ENCODE measurements around the gene RNASE1.
"Not testable (repeated sequence)": the region's sequence is repeated elsewhere in the genome, so short reads cannot be mapped to it uniquely, and the experiment has no call there.

Gene RNASE1

GRCh38 chr14:20760950-20761349 lies 41.7 kb downstream of the RNASE1 start:
- no peak overlapping the region for H3K27ac Mint-ChIP-seq
- no peaks in the 10 kb centered on the region for H3K36me3 Mint-ChIP-seq
- no peak overlapping the region for H3K4me3 Mint-ChIP-seq
- ATAC-seq: peak; percentile 46
- DNase-seq (ENCODE audit: low spot score in 2 of 2): no peak
- H3K9me3 Mint-ChIP-seq: no peaks in the 10 kb centered on the region
- no peaks in the 10 kb centered on the region for H3K4me1 Mint-ChIP-seq

- not testable (repeated sequence) for H3K36me3 Mint-ChIP-seq; H3K4me3 Mint-ChIP-seq; DNase-seq (ENCODE audit: low spot score in 2 of 2); H3K27ac Mint-ChIP-seq; ATAC-seq; H3K4me1 Mint-ChIP-seq; H3K9me3 Mint-ChIP-seq
These were observed 43.2 kb downstream of the RNASE1 start for GRCh38 chr14:20759465-20759864.

- H3K27ac Mint-ChIP-seq: no peak overlapping the region
- H3K36me3 Mint-ChIP-seq: no peaks in the 10 kb centered on the region
- no peaks in the 10 kb centered on the region for H3K4me1 Mint-ChIP-seq
- DNase-seq (ENCODE audit: low spot score in 2 of 2) (peak in 1 of 2 donors; percentile 57), ATAC-seq (no peak)
- no peaks in the 10 kb centered on the region for H3K9me3 Mint-ChIP-seq
- no peak overlapping the region for H3K4me3 Mint-ChIP-seq
These were observed 44.7 kb downstream of the RNASE1 start for GRCh38 chr14:20757965-20758364.

GRCh38 chr14:20755037-20755436 lies 47.6 kb downstream of the RNASE1 start:
- DNase-seq (ENCODE audit: low spot score in 2 of 2) (no peak), ATAC-seq (no peak)
- Mint-ChIP-seq H3K9me3 (peaks cover 8% of the 10 kb centered on the region), H3K4me3 (no peak overlapping the region), H3K4me1 (peaks cover 6% of the 10 kb centered on the region), H3K27ac (peak overlapping the region; percentile 1), H3K36me3 (no peaks in the 10 kb centered on the region)

- H3K27ac Mint-ChIP-seq: no peak overlapping the region
- no peaks in the 10 kb centered on the region for H3K36me3 Mint-ChIP-seq
- peaks cover 8% of the 10 kb centered on the region for H3K4me1 Mint-ChIP-seq
- DNase-seq (ENCODE audit: low spot score in 2 of 2): no peak
- no peak overlapping the region for H3K4me3 Mint-ChIP-seq
- ATAC-seq: no peak
- peaks cover 8% of the 10 kb centered on the region for H3K9me3 Mint-ChIP-seq
These were observed 48.3 kb downstream of the RNASE1 start for GRCh38 chr14:20754308-20754707.

GRCh38 chr14:20751963-20752562 lies 50.6 kb downstream of the RNASE1 start:
- Mint-ChIP-seq H3K4me3 (no peak overlapping the region), H3K4me1 (peaks cover 8% of the 10 kb centered on the region), H3K27ac (no peak overlapping the region), H3K9me3 (peaks cover 8% of the 10 kb centered on the region), H3K36me3 (no peaks in the 10 kb centered on the region)
- ATAC-seq (no peak), DNase-seq (ENCODE audit: low spot score in 2 of 2) (no peak)

Measured in stimulated activated effector memory CD8-positive, alpha-beta T cell treated with anti-CD3 and anti-CD28 coated beads, Interleukin-12 subunit alpha, Interleukin-12 subunit beta, amount 100 ng/mL, for 72 hours (primary cell).